ENCODE measurements around the gene PPP2R5C. TPM values are rescaled to one million over a fixed set of nuclear protein-coding genes. Genes with fewer than 3 reads are reported as not detected.

The PPP2R5C gene
- total and polyA plus RNA-seq, 7 donors = 90.2 to 175 (median 131) TPM

DNA sequence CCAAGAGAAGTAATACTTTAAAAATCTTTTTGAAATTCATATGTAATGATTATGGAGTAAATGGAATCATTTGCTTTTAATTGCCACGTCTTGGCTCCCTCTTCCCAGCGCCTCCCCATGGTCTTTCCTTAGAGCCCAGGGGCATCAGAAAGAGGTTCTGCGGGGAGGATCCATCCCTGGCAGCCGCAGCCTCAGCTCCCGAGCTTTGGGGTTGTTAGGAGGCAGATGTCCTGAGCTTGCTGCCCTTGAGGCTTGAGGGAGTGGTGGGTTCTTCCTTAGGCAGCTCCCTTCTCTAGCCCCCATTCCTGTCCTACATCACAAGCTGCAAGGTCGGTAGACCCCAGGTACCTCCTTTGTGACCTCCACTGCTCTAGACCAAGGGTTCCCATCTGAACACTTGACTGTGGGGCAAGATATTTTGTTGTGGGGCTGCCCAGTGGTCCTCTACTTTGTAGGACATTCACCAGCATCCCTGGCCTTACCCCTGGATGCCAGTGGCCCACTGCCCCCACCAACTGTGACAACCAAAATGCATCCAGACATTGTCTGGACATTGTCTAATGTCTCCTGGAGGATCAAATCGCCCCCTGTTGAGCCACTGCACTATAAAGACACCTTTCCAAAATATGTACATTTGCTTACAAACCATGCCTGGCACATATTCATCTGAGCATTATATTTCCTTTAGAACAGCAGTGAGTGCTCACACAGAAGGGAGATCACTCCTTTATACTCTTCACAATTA lies 6.3 kb downstream of the PPP2R5C start:
- no peaks in the 10 kb centered on the region for H3K9me3 ChIP-seq
- no peak for DNase-seq
- TF ChIP-seq EP300 (IDR thresholded peaks at IDR 0.05) (no peak), POLR2AphosphoS5 (IDR thresholded peaks at IDR 0.05) (no peak), POLR2A (IDR thresholded peaks at IDR 0.05) (no peak)
- TF ChIP-seq, protein P1, sequence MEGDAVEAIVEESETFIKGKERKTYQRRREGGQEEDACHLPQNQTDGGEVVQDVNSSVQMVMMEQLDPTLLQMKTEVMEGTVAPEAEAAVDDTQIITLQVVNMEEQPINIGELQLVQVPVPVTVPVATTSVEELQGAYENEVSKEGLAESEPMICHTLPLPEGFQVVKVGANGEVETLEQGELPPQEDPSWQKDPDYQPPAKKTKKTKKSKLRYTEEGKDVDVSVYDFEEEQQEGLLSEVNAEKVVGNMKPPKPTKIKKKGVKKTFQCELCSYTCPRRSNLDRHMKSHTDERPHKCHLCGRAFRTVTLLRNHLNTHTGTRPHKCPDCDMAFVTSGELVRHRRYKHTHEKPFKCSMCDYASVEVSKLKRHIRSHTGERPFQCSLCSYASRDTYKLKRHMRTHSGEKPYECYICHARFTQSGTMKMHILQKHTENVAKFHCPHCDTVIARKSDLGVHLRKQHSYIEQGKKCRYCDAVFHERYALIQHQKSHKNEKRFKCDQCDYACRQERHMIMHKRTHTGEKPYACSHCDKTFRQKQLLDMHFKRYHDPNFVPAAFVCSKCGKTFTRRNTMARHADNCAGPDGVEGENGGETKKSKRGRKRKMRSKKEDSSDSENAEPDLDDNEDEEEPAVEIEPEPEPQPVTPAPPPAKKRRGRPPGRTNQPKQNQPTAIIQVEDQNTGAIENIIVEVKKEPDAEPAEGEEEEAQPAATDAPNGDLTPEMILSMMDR (IDR thresholded peaks at IDR 0.05) = no peak
- no peaks in the 10 kb centered on the region for H3K27me3 ChIP-seq
- H3K4me1 ChIP-seq = peaks cover 0 to 21% (median 16%) of the 10 kb centered on the region in 4 donors
- no peak overlapping the region for H3K27ac ChIP-seq
- intact Hi-C loops (cut with DNase I) = no loop called here
- H3K36me3 ChIP-seq = peaks cover 0 to 38% (median 0%) of the 10 kb centered on the region in 4 donors
- 90 to 93% methylated on average over 7 of the region's 7 CpGs for WGBS, 2 donors
- H3K4me3 ChIP-seq = no peak overlapping the region

DNA sequence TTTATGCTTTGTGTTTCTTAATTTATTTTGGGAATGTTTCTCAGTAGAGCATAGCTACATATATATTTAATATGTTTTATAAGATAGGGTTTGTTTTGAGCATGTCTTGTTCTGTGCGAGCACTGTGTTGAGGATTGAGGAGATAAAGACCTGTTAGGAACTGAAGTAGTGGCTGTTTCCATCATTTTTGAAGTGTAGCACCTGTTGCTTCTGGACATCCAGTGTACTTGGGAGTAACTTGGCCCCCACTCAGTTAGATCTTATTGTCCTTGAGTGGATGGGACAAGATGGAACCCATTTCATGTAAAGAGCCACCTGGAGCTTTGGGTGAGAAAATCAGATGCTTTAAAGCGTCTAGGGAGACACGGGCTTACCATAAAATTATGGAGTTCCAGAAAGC lies 8.7 kb downstream of the PPP2R5C start:
- intact Hi-C loops (cut with DNase I) = loop anchor here (5.0 kb wide), 3 partner anchors 67 to 157 kb away; no protein-coding TSS in a partner anchor
- H3K9me3 ChIP-seq = no peaks in the 10 kb centered on the region
- 59 to 86% methylated on average over 3 of the region's 3 CpGs for WGBS, 2 donors
- peaks cover 0 to 20% (median 8%) of the 10 kb centered on the region in 4 donors for H3K4me1 ChIP-seq
- peaks cover 0 to 22% (median 0%) of the 10 kb centered on the region in 4 donors for H3K36me3 ChIP-seq
- TF ChIP-seq POLR2A (IDR thresholded peaks at IDR 0.05) (no peak), EP300 (IDR thresholded peaks at IDR 0.05) (no peak), POLR2AphosphoS5 (IDR thresholded peaks at IDR 0.05) (no peak)
- TF ChIP-seq, protein P1 (IDR thresholded peaks at IDR 0.05) = no peak
- DNase-seq = no peak
- H3K27me3 ChIP-seq = no peaks in the 10 kb centered on the region
- peak overlapping the region in 2 of 4 donors; percentile 48 to 71 for H3K27ac ChIP-seq
- no peak overlapping the region for H3K4me3 ChIP-seq

DNA sequence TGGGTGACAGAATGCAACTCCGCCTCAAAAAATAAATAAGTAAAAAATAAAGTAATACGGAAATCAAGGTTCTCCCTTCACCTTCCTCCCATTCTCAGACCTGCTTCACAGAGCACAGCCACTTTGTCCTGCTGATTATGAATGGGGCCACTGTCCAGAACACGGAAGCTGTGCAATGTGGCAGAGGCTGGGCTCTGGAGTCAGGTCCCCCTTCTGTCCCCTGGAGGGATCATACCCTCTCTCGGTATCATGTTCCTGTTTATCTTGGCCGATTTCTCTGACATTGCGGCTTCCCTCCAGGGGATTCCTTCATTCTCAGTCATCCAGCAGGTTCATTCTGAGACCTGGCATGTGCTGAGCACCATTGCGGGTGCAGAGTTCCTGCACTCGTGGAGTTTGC lies 11.3 kb downstream of the PPP2R5C start:
- Histone ChIP-seq H3K4me3 (no peak overlapping the region), H3K9me3 (no peaks in the 10 kb centered on the region), H3K27me3 (no peaks in the 10 kb centered on the region), H3K36me3 (peaks cover 0 to 5% (median 0%) of the 10 kb centered on the region in 4 donors), H3K27ac (no peak overlapping the region), H3K4me1 (peaks cover 0 to 20% (median 7%) of the 10 kb centered on the region in 4 donors)
- intact Hi-C loops (cut with DNase I) = loop anchor here (5.0 kb wide), 3 partner anchors 65 to 155 kb away; no protein-coding TSS in a partner anchor
- WGBS, 2 donors = 88 to 89% methylated on average over 8 of the region's 8 CpGs
- TF ChIP-seq POLR2AphosphoS5 (IDR thresholded peaks at IDR 0.05) (no peak), POLR2A (IDR thresholded peaks at IDR 0.05) (no peak)
- TF ChIP-seq, protein P1 (IDR thresholded peaks at IDR 0.05) = no peak
- no peak for DNase-seq

DNA sequence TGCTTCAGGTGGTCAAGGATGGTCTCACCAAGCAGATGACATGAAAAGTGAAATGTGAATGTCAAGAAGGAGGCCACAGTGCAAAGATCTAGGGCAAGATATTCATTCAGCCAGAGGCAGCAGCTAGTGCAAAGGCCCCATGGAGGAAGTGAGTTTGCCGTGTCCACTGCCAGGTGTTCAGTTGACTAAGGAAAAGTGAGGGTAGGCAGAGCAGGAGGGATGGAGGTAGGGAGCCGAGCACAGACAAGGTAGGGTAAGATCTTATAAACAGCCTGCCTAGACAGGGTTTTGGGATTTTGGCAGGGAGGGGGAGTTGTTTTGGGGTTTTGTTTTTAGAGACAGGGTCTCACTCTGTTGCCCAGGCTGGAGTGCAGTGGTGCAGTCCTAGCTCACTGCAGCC lies 11.9 kb downstream of the PPP2R5C start:
- WGBS, 2 donors = 84 to 85% methylated on average over 2 of the region's 2 CpGs
- intact Hi-C loops (cut with DNase I) = loop anchor here (5.0 kb wide), 3 partner anchors 64 to 154 kb away; no protein-coding TSS in a partner anchor
- H3K36me3 ChIP-seq = no peaks in the 10 kb centered on the region
- H3K4me1 ChIP-seq = peaks cover 0 to 20% (median 7%) of the 10 kb centered on the region in 4 donors
- no peak overlapping the region for H3K27ac ChIP-seq
- no peaks in the 10 kb centered on the region for H3K27me3 ChIP-seq
- TF ChIP-seq POLR2AphosphoS5 (IDR thresholded peaks at IDR 0.05) (no peak), POLR2A (IDR thresholded peaks at IDR 0.05) (no peak), EP300 (IDR thresholded peaks at IDR 0.05) (no peak)
- TF ChIP-seq, protein P1 (IDR thresholded peaks at IDR 0.05) = no peak
- H3K4me3 ChIP-seq = no peak overlapping the region
- H3K9me3 ChIP-seq = no peaks in the 10 kb centered on the region
- no peak for DNase-seq
